WTC11 (cell line): ENCODE results near the gene GPR34.

Experiments used
- ATF6 ChIP-seq: sonication (generic); formaldehyde crosslinking; IDR thresholded peaks from 2 replicates; pipeline ENCODE4 v1.8.1; 2023; ENCODE audit warnings: mild to moderate bottlenecking, missing genetic modification reagents
- CREB1 ChIP-seq: sonication (generic); formaldehyde crosslinking; IDR thresholded peaks from 2 replicates; pipeline ENCODE4 v1.8.0; 2023; ENCODE audit warnings: mild to moderate bottlenecking, missing genetic modification reagents
- CTCF ChIP-seq: fragments of 200-600 bp; IDR thresholded peaks from 2 replicates; pipeline ENCODE4 v1.8.0; 2022; ENCODE audit warnings: antibody characterized with exemption
- ESRRA ChIP-seq: sonication (generic); formaldehyde crosslinking; IDR thresholded peaks from 2 replicates; pipeline ENCODE4 v1.8.1; 2022; ENCODE audit warnings: mild to moderate bottlenecking, missing genetic modification reagents, borderline replicate concordance
- JUN ChIP-seq: sonication (generic); formaldehyde crosslinking; IDR thresholded peaks from 2 replicates; pipeline ENCODE4 v1.8.0; 2023; ENCODE audit warnings: mild to moderate bottlenecking, missing genetic modification reagents
- NFE2L1 ChIP-seq: sonication (generic); formaldehyde crosslinking; IDR thresholded peaks from 2 replicates; pipeline ENCODE4 v1.8.1; 2023; ENCODE audit warnings: missing genetic modification reagents
- NFYB ChIP-seq: sonication (generic); formaldehyde crosslinking; conservative IDR thresholded peaks from 2 replicates; pipeline ENCODE4 v1.8.0; 2022; ENCODE audit warnings: low read depth, missing genetic modification reagents
- NR2C2 ChIP-seq: sonication (generic); formaldehyde crosslinking; IDR thresholded peaks from 2 replicates; pipeline ENCODE4 v1.8.0; 2022; ENCODE audit warnings: mild to moderate bottlenecking, missing genetic modification reagents
- RORB ChIP-seq: fragments of 250-450 bp; sonication (Bioruptor Pico); IDR thresholded peaks from 2 replicates; pipeline ENCODE4 v1.9.0; 2021; ENCODE audit warnings: mild to moderate bottlenecking
- ZBTB43 ChIP-seq: sonication (generic); formaldehyde crosslinking; IDR thresholded peaks from 2 replicates; pipeline ENCODE4 v1.8.1; 2023; ENCODE audit warnings: mild to moderate bottlenecking, missing genetic modification reagents
- ZSCAN18 ChIP-seq: fragments of 250-450 bp; sonication (Bioruptor Pico); IDR thresholded peaks from 2 replicates; pipeline ENCODE4 v2.1.2; 2022; ENCODE audit warnings: mild to moderate bottlenecking, moderate library complexity
- TF ChIP-seq, protein P1 (sequence below): sonication (generic); formaldehyde crosslinking; IDR thresholded peaks from 2 replicates; pipeline ENCODE4 v1.8.0; 2022; ENCODE audit warnings: mild to moderate bottlenecking, missing genetic modification reagents
- TF ChIP-seq, protein P2 (sequence below): sonication (generic); formaldehyde crosslinking; IDR thresholded peaks from 2 replicates; pipeline ENCODE4 v1.8.1; 2022; ENCODE audit warnings: low read depth, missing genetic modification reagents, borderline replicate concordance

DNA sequence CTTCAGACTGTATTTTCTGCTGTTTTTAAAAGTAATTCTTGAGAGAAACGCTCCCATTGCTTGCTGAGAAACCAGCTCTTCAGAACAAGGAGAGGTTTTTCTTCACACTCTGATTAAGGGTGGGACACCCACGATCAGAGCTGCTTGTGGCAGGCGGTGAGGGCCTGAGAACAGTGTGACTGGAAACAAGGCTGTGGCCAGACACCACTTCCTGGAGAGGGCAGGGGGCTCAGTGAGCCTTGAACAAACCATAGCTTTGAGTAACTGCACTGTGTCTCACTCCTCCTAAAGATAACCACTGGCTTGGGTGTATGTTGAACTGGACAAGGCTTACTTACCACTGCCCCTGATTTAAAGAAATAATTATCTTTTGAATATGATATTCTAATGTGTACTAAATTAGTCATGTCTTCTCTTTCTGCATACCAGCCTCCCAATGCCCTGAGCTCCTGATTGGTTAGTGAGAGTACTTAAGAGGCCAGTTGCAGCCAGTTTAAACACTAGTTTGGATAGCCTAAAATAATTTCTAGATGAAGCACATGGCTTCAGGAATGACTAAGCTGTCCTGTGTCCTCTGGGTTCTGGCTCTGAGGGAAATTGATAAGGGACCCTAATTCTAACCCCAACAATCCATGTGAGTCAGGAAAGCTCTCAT is 31.5 kb downstream of the GPR34 start:
- TF ChIP-seq CTCF (no peak), RORB (CRISPR knock-in tag) (no peak), NR2C2 (CRISPR knock-in tag) (no peak), NFE2L1 (no peak), ZSCAN18 (CRISPR knock-in tag) (no peak), JUN (CRISPR knock-in tag) (no peak), CREB1 (no peak), ZBTB43 (CRISPR knock-in tag) (no peak), ESRRA (CRISPR knock-in tag) (no peak), NFYB (no peak), ATF6 (CRISPR knock-in tag) (no peak)
- TF ChIP-seq, protein P1, sequence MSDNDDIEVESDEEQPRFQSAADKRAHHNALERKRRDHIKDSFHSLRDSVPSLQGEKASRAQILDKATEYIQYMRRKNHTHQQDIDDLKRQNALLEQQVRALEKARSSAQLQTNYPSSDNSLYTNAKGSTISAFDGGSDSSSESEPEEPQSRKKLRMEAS (CRISPR knock-in tag): no peak
- TF ChIP-seq, protein P2, sequence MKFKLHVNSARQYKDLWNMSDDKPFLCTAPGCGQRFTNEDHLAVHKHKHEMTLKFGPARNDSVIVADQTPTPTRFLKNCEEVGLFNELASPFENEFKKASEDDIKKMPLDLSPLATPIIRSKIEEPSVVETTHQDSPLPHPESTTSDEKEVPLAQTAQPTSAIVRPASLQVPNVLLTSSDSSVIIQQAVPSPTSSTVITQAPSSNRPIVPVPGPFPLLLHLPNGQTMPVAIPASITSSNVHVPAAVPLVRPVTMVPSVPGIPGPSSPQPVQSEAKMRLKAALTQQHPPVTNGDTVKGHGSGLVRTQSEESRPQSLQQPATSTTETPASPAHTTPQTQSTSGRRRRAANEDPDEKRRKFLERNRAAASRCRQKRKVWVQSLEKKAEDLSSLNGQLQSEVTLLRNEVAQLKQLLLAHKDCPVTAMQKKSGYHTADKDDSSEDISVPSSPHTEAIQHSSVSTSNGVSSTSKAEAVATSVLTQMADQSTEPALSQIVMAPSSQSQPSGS (CRISPR knock-in tag): no peak
